CD4-positive, alpha-beta T cell treated with Interferon gamma for 1 hour (primary cell): ENCODE measurements around the gene SCGB1D4.

Experiments used
- DNase-seq: peaks from one replicate; pipeline ENCODE4 v3.0.0-alpha.2; 2020

The SCGB1D4 gene

DNA sequence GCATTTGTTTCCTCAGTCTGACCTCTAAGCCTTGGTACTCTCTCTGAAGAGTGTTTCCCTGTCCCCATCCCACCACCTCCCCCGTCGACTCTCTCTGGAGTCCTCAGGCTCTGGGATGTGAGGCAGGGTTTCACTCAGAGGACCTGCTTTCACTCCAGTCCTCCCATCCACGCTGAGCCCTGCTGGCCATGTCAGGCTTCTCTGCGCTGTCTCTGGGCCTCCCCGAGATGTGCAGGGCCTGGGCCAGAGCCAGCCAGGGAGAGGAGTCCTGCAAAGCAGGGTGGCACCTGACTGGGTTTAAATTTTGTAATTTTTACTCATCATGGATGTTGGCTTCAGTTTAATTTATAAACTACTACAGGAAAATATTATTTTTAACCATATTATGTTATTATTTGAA is 25.6 kb downstream of the SCGB1D4 start:
- no peak for DNase-seq

DNA sequence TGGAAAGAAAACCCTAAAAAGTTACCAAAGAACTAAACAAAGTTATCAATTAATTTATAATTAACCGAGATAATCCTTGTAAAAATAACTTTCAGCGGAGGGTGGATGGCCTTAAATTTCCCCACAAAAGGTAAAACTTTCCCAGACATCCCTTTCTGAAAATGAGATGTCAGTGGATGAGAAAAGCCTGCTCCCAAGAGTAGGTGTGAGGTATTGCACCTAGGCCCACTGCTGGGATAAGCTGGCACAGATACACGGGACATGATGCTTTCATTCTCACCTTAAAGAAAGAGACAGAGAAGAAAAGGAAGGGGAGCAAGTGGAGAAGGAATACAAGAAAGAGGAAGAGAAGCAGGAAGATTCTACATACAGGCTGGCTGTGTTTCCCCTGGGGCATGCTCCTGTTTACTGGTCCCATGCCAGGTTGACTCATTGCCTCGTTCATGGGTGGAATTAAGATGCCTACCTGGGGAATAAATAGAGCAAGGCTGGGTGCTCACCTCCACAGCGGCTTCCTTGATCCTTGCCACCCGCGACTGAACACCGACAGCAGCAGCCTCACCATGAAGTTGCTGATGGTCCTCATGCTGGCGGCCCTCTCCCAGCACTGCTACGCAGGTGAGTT is 29.1 kb downstream of the SCGB1D4 start, which contains the start of gene SCGB2A2:
Gene SCGB2A2 (plus strand): TSS at position 505 of the 625 bp plus-strand sequence. CDS start 59 bp downstream, at position 564.
- no peak for DNase-seq

- DNase-seq: no peak
Observed at GRCh38 chr11:62267576-62267975, 31.3 kb downstream of the SCGB1D4 start.

DNA sequence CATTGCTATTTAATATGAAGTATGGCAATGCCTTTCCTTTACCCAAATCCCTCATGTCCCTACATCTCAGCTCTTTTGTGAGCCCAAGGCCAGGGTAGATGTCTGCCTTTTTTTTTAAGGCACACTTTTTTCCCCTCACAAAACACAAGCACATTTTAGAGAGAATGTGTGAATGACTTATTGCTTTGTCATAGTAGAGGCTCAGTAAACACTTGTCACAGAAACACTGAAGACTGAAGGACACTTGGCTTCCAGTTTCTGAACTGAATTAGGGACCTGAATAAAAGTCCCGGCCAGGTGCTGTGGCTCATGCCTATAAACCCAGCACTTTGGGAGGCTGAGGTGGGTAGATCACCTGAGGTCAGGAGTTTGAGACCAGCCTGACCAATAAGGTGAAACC is 31.8 kb downstream of the SCGB1D4 start:
- no peak for DNase-seq

DNA sequence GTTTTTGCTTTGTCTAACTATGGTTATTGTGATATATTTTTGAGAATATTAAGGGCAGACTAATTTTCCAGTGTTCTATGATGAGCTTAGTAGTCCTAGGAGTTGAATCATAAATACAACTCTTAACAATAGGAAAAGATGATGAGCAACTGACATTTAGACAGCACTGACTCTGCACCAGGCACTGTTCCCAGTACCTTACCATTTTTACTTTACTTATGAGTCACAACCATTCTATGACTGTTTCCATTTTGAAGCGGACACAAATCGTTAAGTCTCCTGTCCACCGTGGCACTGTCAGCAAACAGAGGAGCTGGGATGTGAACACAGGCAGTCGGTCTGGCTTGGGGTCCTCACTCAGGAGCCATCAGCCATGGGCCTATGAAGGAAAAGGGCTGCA is 32.3 kb downstream of the SCGB1D4 start:
- no peak for DNase-seq

- DNase-seq: no peak
Observed at GRCh38 chr11:62264004-62264403, 34.9 kb downstream of the SCGB1D4 start.

- no peak for DNase-seq
Observed at GRCh38 chr11:62260261-62260953, 38.5 kb downstream of the SCGB1D4 start.

- DNase-seq: no peak
Observed at GRCh38 chr11:62256281-62256680, 42.6 kb downstream of the SCGB1D4 start.

DNA sequence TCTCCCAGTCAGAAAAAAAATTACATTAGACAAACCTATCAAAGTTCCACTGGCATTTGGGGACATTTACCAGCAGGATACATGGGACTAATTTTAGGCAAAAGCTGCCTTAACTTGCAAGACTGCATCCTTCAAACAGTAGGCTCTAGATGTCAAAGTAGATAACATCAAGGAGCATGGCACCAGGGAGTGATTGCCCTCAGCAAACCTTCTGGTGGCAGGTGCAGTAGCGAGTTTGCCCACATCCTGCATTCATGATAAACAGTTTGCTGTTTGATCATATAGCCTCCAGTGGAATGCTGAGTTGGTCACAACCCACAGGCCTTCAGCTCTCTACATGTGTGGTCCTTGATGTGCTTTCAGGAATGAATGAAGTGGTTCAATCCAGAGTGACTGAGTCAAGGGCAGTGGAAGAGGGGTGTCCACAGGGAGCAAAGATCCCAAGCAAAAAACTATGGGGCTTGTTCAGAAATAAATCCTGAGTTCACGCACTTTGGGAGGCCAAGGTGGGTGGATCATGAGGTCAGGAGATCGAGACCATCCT is 44.8 kb downstream of the SCGB1D4 start:
- DNase-seq: no peak

- no peak for DNase-seq
Observed at GRCh38 chr11:62251698-62252097, 47.2 kb downstream of the SCGB1D4 start.
